Heart left ventricle (tissue), 13 donors: ENCODE data around the gene PKIB.

ENCODE experiments used
- POLR2A ChIP-seq, 2 donors: fragments of 450-650 bp; IDR thresholded peaks; one replicate each; pipeline ENCODE4 v1.6.1; 2017; ENCODE audit warnings: antibody characterized with exemption in 2 of 2, mild to moderate bottlenecking in 2 of 2, moderate library complexity in 2 of 2
- TF ChIP-seq, protein P1 (sequence below), 12 donors: fragments of 200-600 bp; sonication (generic) in 4 of 12; IDR thresholded peaks; one replicate each; pipeline versions ENCODE4 v1.5.0 to v1.8.0; 2018 to 2022; ENCODE audit warnings: antibody characterized with exemption in 12 of 12, mild to moderate bottlenecking in 5 of 12
- donor health status: ischemic (EF 13 %, LVEDD 7.1; RV severe dilation, severe dysfunction).
- donor health status: DM: no; HTN: yes; CAD: no.
- donor health status: DM: no; HTN: no; CAD: no.
- donor health status: ischemic (EF 25% LVEDD 6.9; RV normal size, moderate dysfunction).
- donor health status: ischemic (EF 25% LVEDD 5.7; RV mildly dilated, moderate dysfunction).
- donor health status: ischemic (EF 35%, LVEDD 5.7; RV mildly dilated, moderate dysfunction).
- donor health status: nonischemic (EF 11% LVEDD 7.7; RV severe dilation, severe dysfunction).
- donor health status: DM: yes; HTN: yes; CAD: no.
- donor health status: PGD.
- donor health status: ischemic (EF 29% LVEDD 5.4; RV normal size, mild dysfunction).
- donor health status: nonischemic (EF 23%, LVEDD 6.1; RV moderate dilation, normal function).

DNA sequence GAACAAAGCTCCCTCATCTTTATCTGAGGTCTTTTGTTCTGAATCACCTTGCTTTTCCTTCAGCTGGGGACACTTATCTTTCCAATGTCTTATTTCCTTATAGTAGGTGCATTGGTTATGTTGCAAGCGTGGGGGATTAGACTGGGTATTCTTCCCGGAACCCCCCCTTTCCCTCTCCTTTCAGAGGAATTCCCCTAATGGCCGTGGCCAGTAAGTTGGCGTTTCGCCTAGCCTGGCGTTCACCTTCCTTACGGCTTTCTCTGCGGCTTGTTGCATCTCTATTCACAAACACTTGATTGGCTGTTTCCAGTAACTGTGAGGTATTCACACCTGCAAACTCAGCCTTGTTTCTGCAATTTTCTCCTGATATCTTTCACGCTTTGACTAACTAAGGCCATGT lies 136.5 kb downstream of the PKIB start:
- TF ChIP-seq, protein P1, sequence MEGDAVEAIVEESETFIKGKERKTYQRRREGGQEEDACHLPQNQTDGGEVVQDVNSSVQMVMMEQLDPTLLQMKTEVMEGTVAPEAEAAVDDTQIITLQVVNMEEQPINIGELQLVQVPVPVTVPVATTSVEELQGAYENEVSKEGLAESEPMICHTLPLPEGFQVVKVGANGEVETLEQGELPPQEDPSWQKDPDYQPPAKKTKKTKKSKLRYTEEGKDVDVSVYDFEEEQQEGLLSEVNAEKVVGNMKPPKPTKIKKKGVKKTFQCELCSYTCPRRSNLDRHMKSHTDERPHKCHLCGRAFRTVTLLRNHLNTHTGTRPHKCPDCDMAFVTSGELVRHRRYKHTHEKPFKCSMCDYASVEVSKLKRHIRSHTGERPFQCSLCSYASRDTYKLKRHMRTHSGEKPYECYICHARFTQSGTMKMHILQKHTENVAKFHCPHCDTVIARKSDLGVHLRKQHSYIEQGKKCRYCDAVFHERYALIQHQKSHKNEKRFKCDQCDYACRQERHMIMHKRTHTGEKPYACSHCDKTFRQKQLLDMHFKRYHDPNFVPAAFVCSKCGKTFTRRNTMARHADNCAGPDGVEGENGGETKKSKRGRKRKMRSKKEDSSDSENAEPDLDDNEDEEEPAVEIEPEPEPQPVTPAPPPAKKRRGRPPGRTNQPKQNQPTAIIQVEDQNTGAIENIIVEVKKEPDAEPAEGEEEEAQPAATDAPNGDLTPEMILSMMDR (IDR thresholded peaks at IDR 0.05) = no peak
- no peak for TF ChIP-seq POLR2A (IDR thresholded peaks at IDR 0.05)
